Prostate gland (tissue), 2 donors: ENCODE data around the gene TGM2.

Experiments
- CTCF ChIP-seq, 4 experiments: fragments of 200-600 bp in 2 of 4; fragments of 450-650 bp in 2 of 4; sonication (generic) in 2 of 4; IDR thresholded peaks; 1 replicate in 3 of 4; 2 replicates in 1 of 4; pipeline ENCODE4 v1.5.1; 2016 to 2019; ENCODE audit warnings: antibody characterized with exemption in 4 of 4, mild to moderate bottlenecking in 2 of 4, moderate library complexity in 2 of 4
- POLR2A ChIP-seq: fragments of 450-650 bp; IDR thresholded peaks from one replicate; pipeline ENCODE4 v1.6.1; 2016; ENCODE audit warnings: antibody characterized with exemption, mild to moderate bottlenecking
- POLR2AphosphoS5 ChIP-seq: sonication (generic); formaldehyde crosslinking; IDR thresholded peaks from one replicate; pipeline ENCODE4 v1.6.1; 2017; ENCODE audit warnings: antibody characterized with exemption

GRCh38 chr20:38089500-38089899 is 75.6 kb downstream of the TGM2 start:
- TF ChIP-seq CTCF (IDR thresholded peaks at IDR 0.05) (no peak), POLR2A (no peak), POLR2AphosphoS5 (no peak)
